Duodenal mucosa (tissue), 2 donors: Measurements from ENCODE around the gene VPS37D.

Experiments used
- H3K27ac ChIP-seq: one replicate; pipeline ENCODE4 v1.7.0; 2013; ENCODE audit warnings: low read depth, low read length
- H3K27me3 ChIP-seq, 2 donors: one replicate each; pipeline ENCODE4 v1.7.0; 2013; ENCODE audit warnings: low read length in 2 of 2, control low read depth in 1 of 2; ENCODE audit not compliant: insufficient read depth in 2 of 2, control insufficient read depth in 1 of 2
- H3K36me3 ChIP-seq, 2 donors: one replicate each; pipeline ENCODE4 v1.7.0; 2013; ENCODE audit warnings: low read length in 2 of 2, control low read depth in 1 of 2; ENCODE audit not compliant: insufficient read depth in 2 of 2, control insufficient read depth in 1 of 2
- H3K4me1 ChIP-seq, 2 donors: one replicate each; pipeline ENCODE4 v1.7.0; 2013; ENCODE audit warnings: low read length in 2 of 2, control low read depth in 1 of 2; ENCODE audit not compliant: insufficient read depth in 2 of 2, control insufficient read depth in 1 of 2
- H3K4me3 ChIP-seq, 2 donors: one replicate each; pipeline ENCODE4 v1.7.0; 2013; ENCODE audit warnings: low read length in 2 of 2, low read depth in 1 of 2
- H3K9ac ChIP-seq, 2 donors: one replicate each; pipeline ENCODE4 v1.7.0; 2013; ENCODE audit warnings: low read length in 2 of 2, low read depth in 1 of 2
- H3K9me3 ChIP-seq, 2 donors: one replicate each; pipeline ENCODE4 v1.7.0; 2013; ENCODE audit warnings: low read length in 2 of 2, control low read depth in 1 of 2; ENCODE audit not compliant: control insufficient read depth in 1 of 2

Gene VPS37D

GRCh38 chr7:73626814-73627213, 40.8 kb upstream of the VPS37D start:
- Histone ChIP-seq H3K4me3 (no peak overlapping the region), H3K36me3 (no peaks in the 10 kb centered on the region), H3K27ac (no peak overlapping the region), H3K9ac (no peak overlapping the region), H3K27me3 (peaks cover 5 to 24% of the 10 kb centered on the region in 2 donors), H3K4me1 (peaks cover 0 to 9% of the 10 kb centered on the region in 2 donors), H3K9me3 (no peaks in the 10 kb centered on the region)

- no peak overlapping the region for H3K27ac ChIP-seq
- H3K36me3 ChIP-seq: no peaks in the 10 kb centered on the region
- H3K9ac ChIP-seq: no peak overlapping the region
- H3K4me3 ChIP-seq: no peak overlapping the region
- H3K27me3 ChIP-seq: peaks cover 5 to 15% of the 10 kb centered on the region in 2 donors
- no peaks in the 10 kb centered on the region for H3K9me3 ChIP-seq
- no peaks in the 10 kb centered on the region for H3K4me1 ChIP-seq
These were observed 39.1 kb upstream of the VPS37D start for GRCh38 chr7:73628504-73628903.

GRCh38 chr7:73631558-73631957, 36.1 kb upstream of the VPS37D start:
- Histone ChIP-seq H3K36me3 (no peaks in the 10 kb centered on the region), H3K27me3 (peaks cover 5 to 12% of the 10 kb centered on the region in 2 donors), H3K9me3 (no peaks in the 10 kb centered on the region), H3K9ac (no peak overlapping the region), H3K4me3 (no peak overlapping the region), H3K4me1 (no peaks in the 10 kb centered on the region), H3K27ac (no peak overlapping the region)

GRCh38 chr7:73633323-73633722, 34.3 kb upstream of the VPS37D start:
- Histone ChIP-seq H3K27me3 (peaks cover 1% of the 10 kb centered on the region in 2 donors), H3K9me3 (no peaks in the 10 kb centered on the region)

GRCh38 chr7:73633844-73634243, 33.8 kb upstream of the VPS37D start:
- Histone ChIP-seq H3K27me3 (no peaks in the 10 kb centered on the region), H3K36me3 (no peaks in the 10 kb centered on the region), H3K9me3 (no peaks in the 10 kb centered on the region), H3K4me3 (no peak overlapping the region), H3K9ac (no peak overlapping the region), H3K27ac (no peak overlapping the region), H3K4me1 (no peaks in the 10 kb centered on the region)

More at GRCh38 chr7:73633323-73633722, 34.3 kb upstream of the VPS37D start:
- no peak overlapping the region for H3K9ac ChIP-seq
- H3K4me1 ChIP-seq: no peaks in the 10 kb centered on the region
- no peak overlapping the region for H3K4me3 ChIP-seq
- no peak overlapping the region for H3K27ac ChIP-seq
- H3K36me3 ChIP-seq: no peaks in the 10 kb centered on the region

- Histone ChIP-seq H3K4me1 (no peaks in the 10 kb centered on the region), H3K4me3 (no peak overlapping the region), H3K27ac (no peak overlapping the region), H3K9me3 (no peaks in the 10 kb centered on the region), H3K36me3 (no peaks in the 10 kb centered on the region), H3K9ac (no peak overlapping the region), H3K27me3 (no peaks in the 10 kb centered on the region)
These were observed 32.0 kb upstream of the VPS37D start for GRCh38 chr7:73635428-73636200.

GRCh38 chr7:73638911-73639310, 28.7 kb upstream of the VPS37D start:
- Histone ChIP-seq H3K9me3 (peaks cover 0 to 10% of the 10 kb centered on the region in 2 donors), H3K9ac (no peak overlapping the region), H3K36me3 (no peaks in the 10 kb centered on the region), H3K27ac (no peak overlapping the region), H3K4me1 (no peaks in the 10 kb centered on the region), H3K4me3 (no peak overlapping the region), H3K27me3 (no peaks in the 10 kb centered on the region)

GRCh38 chr7:73642834-73643233, 24.8 kb upstream of the VPS37D start:
- Histone ChIP-seq H3K9ac (no peak overlapping the region), H3K36me3 (no peaks in the 10 kb centered on the region), H3K27ac (no peak overlapping the region), H3K4me1 (peaks cover 5 to 18% of the 10 kb centered on the region in 2 donors), H3K4me3 (no peak overlapping the region), H3K9me3 (peaks cover 0 to 10% of the 10 kb centered on the region in 2 donors), H3K27me3 (peaks cover 4 to 6% of the 10 kb centered on the region in 2 donors)

GRCh38 chr7:73644688-73645286, 22.8 kb upstream of the VPS37D start:
- Histone ChIP-seq H3K4me3 (no peak overlapping the region), H3K9me3 (peaks cover 0 to 10% of the 10 kb centered on the region in 2 donors), H3K27ac (no peak overlapping the region), H3K27me3 (peaks cover 6 to 12% of the 10 kb centered on the region in 2 donors), H3K4me1 (peaks cover 12 to 18% of the 10 kb centered on the region in 2 donors), H3K36me3 (no peaks in the 10 kb centered on the region), H3K9ac (no peak overlapping the region)

GRCh38 chr7:73645643-73646174, 21.9 kb upstream of the VPS37D start:
- Histone ChIP-seq H3K36me3 (no peaks in the 10 kb centered on the region), H3K4me1 (peaks cover 12 to 18% of the 10 kb centered on the region in 2 donors), H3K9me3 (peaks cover 0 to 10% of the 10 kb centered on the region in 2 donors), H3K27ac (no peak overlapping the region), H3K9ac (no peak overlapping the region), H3K4me3 (no peak overlapping the region), H3K27me3 (peaks cover 6 to 12% of the 10 kb centered on the region in 2 donors)
